Uterus (tissue), 4 donors: ENCODE data around the gene GRIK3. TPM values are rescaled to one million over a fixed set of nuclear protein-coding genes. Genes with fewer than 3 reads are reported as not detected.

Source experiments
- DNase-seq, 2 donors: peaks; one replicate each; pipeline ENCODE4 v3.0.0-alpha.2; 2019 to 2020
- H3K27ac ChIP-seq, 2 donors: fragments of 200-600 bp; sonication (generic); 1 replicate in 1 of 2; 2 replicates in 1 of 2; pipeline ENCODE4 v1.5.1; 2016 to 2018
- H3K27me3 ChIP-seq, 2 donors: fragments of 200-600 bp; sonication (generic); one replicate each; pipeline ENCODE4 v1.5.1; 2018 to 2019; ENCODE audit warnings: control low read depth in 1 of 2
- H3K36me3 ChIP-seq, 2 donors: fragments of 200-600 bp; sonication (generic); one replicate each; pipeline ENCODE4 v1.5.1; 2019; ENCODE audit warnings: control low read depth in 1 of 2
- H3K4me1 ChIP-seq, 2 donors: fragments of 200-600 bp; sonication (generic); one replicate each; pipeline ENCODE4 v1.5.1; 2018 to 2019; ENCODE audit warnings: control low read depth in 1 of 2
- H3K4me3 ChIP-seq, 2 donors: fragments of 200-600 bp; sonication (generic); 1 replicate in 1 of 2; 2 replicates in 1 of 2; pipeline ENCODE4 v1.5.1; 2018 to 2019; ENCODE audit warnings: mild to moderate bottlenecking in 1 of 2
- H3K9me3 ChIP-seq, 2 donors: fragments of 200-600 bp; sonication (generic); one replicate each; pipeline ENCODE4 v1.5.1; 2019; ENCODE audit warnings: control low read depth in 1 of 2
- CTCF ChIP-seq, 4 experiments: fragments of 200-600 bp in 2 of 4; fragments of 450-650 bp in 2 of 4; sonication (generic) in 2 of 4; IDR thresholded peaks; one replicate each; pipeline ENCODE4 v1.5.1; 2016 to 2019; ENCODE audit warnings: antibody characterized with exemption in 4 of 4, mild to moderate bottlenecking in 2 of 4, moderate library complexity in 1 of 4
- POLR2A ChIP-seq, 2 donors: fragments of 450-650 bp; IDR thresholded peaks; one replicate each; pipeline ENCODE4 v1.6.1; 2016; ENCODE audit warnings: antibody characterized with exemption in 2 of 2, mild to moderate bottlenecking in 1 of 2, moderate library complexity in 1 of 2
- intact Hi-C: fragments of 100-400 bp; cut with DNase I; formaldehyde crosslinking; loops from one replicate; pipeline ENCODE4 v1.15.1; 2023; ENCODE audit warnings: low total_unique reads
- total RNA-seq, 4 donors: library from RNA; depleted of rRNA in 3 of 4; stranded (reverse); fragments of >200 nt in 3 of 4; gene quantifications; one replicate each; pipeline versions ENCODE4 v1.1.0 to v1.2.4, GENCODE V29; 2014 to 2023
- donor health status: DM: yes; HTN: yes; CAD: no.

GRIK3 gene
- total RNA-seq, 4 donors from 2014 or later, result 0.52 to 1.6 TPM; not detected in 2

GRCh38 chr1:36996106-36996505 is 38.2 kb downstream of the GRIK3 start:
- intact Hi-C loops, result no loop called here
- no peaks in the 10 kb centered on the region for H3K27me3 ChIP-seq

GRCh38 chr1:36994868-36995267 is 39.4 kb downstream of the GRIK3 start:
- H3K27me3 ChIP-seq, result no peaks in the 10 kb centered on the region
- no peaks in the 10 kb centered on the region for H3K36me3 ChIP-seq
- H3K27ac ChIP-seq, result no peak overlapping the region
- intact Hi-C loops, result no loop called here
- no peaks in the 10 kb centered on the region for H3K9me3 ChIP-seq
- H3K4me3 ChIP-seq, result no peak overlapping the region
- DNase-seq, result no peak
- TF ChIP-seq POLR2A (IDR thresholded peaks at IDR 0.05) (no peak), CTCF (IDR thresholded peaks at IDR 0.05) (no peak)
- H3K4me1 ChIP-seq, result no peaks in the 10 kb centered on the region

More at GRCh38 chr1:36996106-36996505, 38.2 kb downstream of the GRIK3 start:
- Histone ChIP-seq H3K27ac (no peak overlapping the region), H3K4me3 (no peak overlapping the region), H3K9me3 (no peaks in the 10 kb centered on the region), H3K4me1 (no peaks in the 10 kb centered on the region), H3K36me3 (no peaks in the 10 kb centered on the region)
- DNase-seq, result no peak
- TF ChIP-seq CTCF (IDR thresholded peaks at IDR 0.05) (no peak), POLR2A (IDR thresholded peaks at IDR 0.05) (no peak)

- intact Hi-C loops, result no loop called here
- no peak overlapping the region for H3K27ac ChIP-seq
- no peaks in the 10 kb centered on the region for H3K4me1 ChIP-seq
- H3K27me3 ChIP-seq, result no peaks in the 10 kb centered on the region
- no peak for DNase-seq
- no peak overlapping the region for H3K4me3 ChIP-seq
- no peaks in the 10 kb centered on the region for H3K9me3 ChIP-seq
- no peaks in the 10 kb centered on the region for H3K36me3 ChIP-seq
- TF ChIP-seq CTCF (IDR thresholded peaks at IDR 0.05) (no peak), POLR2A (IDR thresholded peaks at IDR 0.05) (no peak)
Observed at GRCh38 chr1:36994294-36994693, 40.0 kb downstream of the GRIK3 start.

GRCh38 chr1:36992139-36992943 is 42.0 kb downstream of the GRIK3 start:
- H3K4me1 ChIP-seq, result no peaks in the 10 kb centered on the region
- no peak overlapping the region for H3K27ac ChIP-seq
- H3K4me3 ChIP-seq, result no peak overlapping the region
- no peaks in the 10 kb centered on the region for H3K9me3 ChIP-seq
- H3K27me3 ChIP-seq, result no peaks in the 10 kb centered on the region
- no peaks in the 10 kb centered on the region for H3K36me3 ChIP-seq
- intact Hi-C loops, result no loop called here
- DNase-seq, result no peak
- TF ChIP-seq POLR2A (IDR thresholded peaks at IDR 0.05) (no peak), CTCF (IDR thresholded peaks at IDR 0.05) (no peak)

GRCh38 chr1:36991551-36991950 is 42.8 kb downstream of the GRIK3 start:
- TF ChIP-seq CTCF (IDR thresholded peaks at IDR 0.05), result no peak
- no peak for TF ChIP-seq POLR2A (IDR thresholded peaks at IDR 0.05)
- H3K4me1 ChIP-seq, result no peaks in the 10 kb centered on the region
- intact Hi-C loops, result no loop called here
- no peaks in the 10 kb centered on the region for H3K27me3 ChIP-seq
- H3K4me3 ChIP-seq, result no peak overlapping the region
- no peaks in the 10 kb centered on the region for H3K9me3 ChIP-seq
- H3K36me3 ChIP-seq, result no peaks in the 10 kb centered on the region
- H3K27ac ChIP-seq, result no peak overlapping the region
- no peak for DNase-seq
